Bronchial epithelial cell (primary cell): ENCODE results near the gene WDPCP. TPM values are rescaled to one million over a fixed set of nuclear protein-coding genes. Genes with fewer than 3 reads are reported as not detected.

Experiments used
- DNase-seq: peaks from one replicate; pipeline ENCODE4 v3.0.0-alpha.2; 2010; ENCODE audit warnings: low read depth
- FAIRE-seq: peaks from 2 replicates; lab custom pipeline; 2011; peaks lifted over from hg19 to GRCh38; lab: Jason Lieb, UNC
- H3K27me3 ChIP-seq: 2 replicates; pipeline ENCODE4 v1.5.1; 2011; ENCODE audit warnings: low read length; ENCODE audit not compliant: control insufficient read depth, insufficient read depth
- H3K36me3 ChIP-seq: 2 replicates; pipeline ENCODE4 v1.5.1; 2011; ENCODE audit warnings: low read length; ENCODE audit not compliant: control insufficient read depth, insufficient read depth
- H3K4me3 ChIP-seq: 2 replicates; pipeline ENCODE4 v1.5.1; 2011; ENCODE audit warnings: mild to moderate bottlenecking, low read depth, low read length, control low read depth
- total RNA-seq: library from RNA; depleted of rRNA; stranded (reverse); fragments of >200 nt; gene quantifications from 2 replicates; pipeline ENCODE4 v1.2.1, GENCODE V29; 2014
- TF ChIP-seq, protein P1 (sequence below): IDR thresholded peaks from 2 replicates; pipeline ENCODE4 v1.5.1; 2011; ENCODE audit warnings: mild to moderate bottlenecking, moderate library complexity, low read length, control low read depth, inconsistent platforms; ENCODE audit not compliant: insufficient read depth, severe bottlenecking

Gene WDPCP
- total RNA-seq, 1 donor from 2014 or later: 3.2 TPM

DNA sequence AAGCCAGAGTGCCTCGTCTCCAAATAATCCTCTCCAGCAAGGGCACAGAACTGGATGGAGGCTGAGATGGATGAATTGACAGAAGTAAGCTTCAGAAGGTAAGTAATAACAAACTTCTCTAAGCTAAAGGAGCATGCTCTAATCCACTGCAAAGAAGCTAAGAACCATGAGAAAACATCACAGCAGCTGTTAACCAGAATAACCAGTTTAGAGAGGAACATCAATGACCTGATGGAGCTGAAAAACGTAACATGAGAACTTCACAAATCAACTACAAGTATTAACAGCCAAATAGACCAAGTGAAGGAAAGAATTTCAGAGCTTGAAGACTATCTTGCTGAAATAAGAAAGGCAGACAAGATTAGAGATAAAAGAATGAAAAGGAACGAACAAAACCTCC is 32.3 kb downstream of the WDPCP start:
- FAIRE-seq: no peak
- TF ChIP-seq, protein P1, sequence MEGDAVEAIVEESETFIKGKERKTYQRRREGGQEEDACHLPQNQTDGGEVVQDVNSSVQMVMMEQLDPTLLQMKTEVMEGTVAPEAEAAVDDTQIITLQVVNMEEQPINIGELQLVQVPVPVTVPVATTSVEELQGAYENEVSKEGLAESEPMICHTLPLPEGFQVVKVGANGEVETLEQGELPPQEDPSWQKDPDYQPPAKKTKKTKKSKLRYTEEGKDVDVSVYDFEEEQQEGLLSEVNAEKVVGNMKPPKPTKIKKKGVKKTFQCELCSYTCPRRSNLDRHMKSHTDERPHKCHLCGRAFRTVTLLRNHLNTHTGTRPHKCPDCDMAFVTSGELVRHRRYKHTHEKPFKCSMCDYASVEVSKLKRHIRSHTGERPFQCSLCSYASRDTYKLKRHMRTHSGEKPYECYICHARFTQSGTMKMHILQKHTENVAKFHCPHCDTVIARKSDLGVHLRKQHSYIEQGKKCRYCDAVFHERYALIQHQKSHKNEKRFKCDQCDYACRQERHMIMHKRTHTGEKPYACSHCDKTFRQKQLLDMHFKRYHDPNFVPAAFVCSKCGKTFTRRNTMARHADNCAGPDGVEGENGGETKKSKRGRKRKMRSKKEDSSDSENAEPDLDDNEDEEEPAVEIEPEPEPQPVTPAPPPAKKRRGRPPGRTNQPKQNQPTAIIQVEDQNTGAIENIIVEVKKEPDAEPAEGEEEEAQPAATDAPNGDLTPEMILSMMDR: no peak
- H3K4me3 ChIP-seq: no peak overlapping the region

DNA sequence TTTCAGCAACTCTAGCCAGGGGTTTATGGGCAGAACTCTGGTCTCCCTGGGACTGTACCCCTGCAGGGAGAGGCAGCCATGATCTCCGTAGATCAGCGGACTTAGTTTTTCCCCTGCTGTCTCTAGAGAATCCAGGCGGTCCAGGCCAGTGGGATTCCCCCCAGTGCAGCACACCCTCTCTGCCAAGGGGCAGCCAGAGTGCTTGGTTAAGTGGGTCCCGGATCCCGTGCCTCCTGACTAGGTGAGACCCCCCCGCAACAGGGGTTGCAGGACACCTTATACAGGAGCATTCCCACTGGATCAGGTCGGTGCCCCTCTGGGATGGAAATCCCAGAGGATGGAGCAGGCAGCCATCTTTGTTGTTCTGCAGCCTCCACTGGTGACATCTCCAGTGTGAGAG is 33.0 kb downstream of the WDPCP start:
- no peaks in the 10 kb centered on the region for H3K36me3 ChIP-seq
- TF ChIP-seq, protein P1: no peak
- H3K4me3 ChIP-seq: no peak overlapping the region
- H3K27me3 ChIP-seq: no peaks in the 10 kb centered on the region
- FAIRE-seq (no peak), DNase-seq (no peak)

More for the DNA sequence above, 32.3 kb downstream of the WDPCP start:
- Histone ChIP-seq H3K27me3 (no peaks in the 10 kb centered on the region), H3K36me3 (no peaks in the 10 kb centered on the region)
- no peak for DNase-seq

DNA sequence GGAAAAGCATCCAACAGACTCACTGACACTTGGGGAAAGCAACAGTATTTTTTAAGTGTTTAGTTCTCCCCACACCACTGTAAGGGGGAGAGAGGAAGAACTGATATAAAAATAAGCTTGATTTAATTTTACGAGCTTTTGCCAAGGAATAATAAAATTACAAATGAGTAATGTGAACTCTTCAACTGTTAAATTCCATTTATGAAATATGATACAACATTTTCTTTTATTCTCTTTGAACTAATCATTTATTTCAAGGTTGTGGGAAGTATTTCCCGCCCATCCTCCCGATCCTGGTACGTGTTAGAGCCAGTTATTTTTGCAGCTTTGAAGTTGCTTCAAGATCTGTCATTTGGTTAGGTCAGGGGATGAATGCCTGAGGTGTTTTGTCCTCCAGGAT is 35.2 kb downstream of the WDPCP start:
- H3K27me3 ChIP-seq: no peaks in the 10 kb centered on the region
- H3K4me3 ChIP-seq: no peak overlapping the region
- DNase-seq: peak; percentile 5
- no peak for FAIRE-seq
- TF ChIP-seq, protein P1: no peak
- no peaks in the 10 kb centered on the region for H3K36me3 ChIP-seq

DNA sequence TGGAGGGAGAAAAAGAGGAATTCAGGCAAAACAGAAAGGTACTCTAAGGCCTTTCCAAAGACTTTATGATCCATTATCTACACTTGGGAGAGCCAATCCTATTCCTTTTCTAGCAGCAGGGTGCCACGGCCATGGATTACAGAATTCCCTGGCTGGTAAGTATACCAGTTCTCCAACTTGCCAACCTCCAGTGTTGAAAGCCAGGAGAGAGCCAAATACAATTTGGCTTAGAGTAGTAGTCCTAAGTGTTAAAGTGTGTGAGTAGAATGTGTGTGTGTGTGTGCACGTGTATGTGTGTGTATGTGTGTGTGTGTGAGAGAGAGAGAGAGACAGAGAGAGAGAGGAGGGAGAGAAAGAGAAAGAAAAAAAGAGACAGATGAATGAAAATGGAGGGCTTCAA is 43.3 kb downstream of the WDPCP start:
- FAIRE-seq: no peak
- DNase-seq: no peak

DNA sequence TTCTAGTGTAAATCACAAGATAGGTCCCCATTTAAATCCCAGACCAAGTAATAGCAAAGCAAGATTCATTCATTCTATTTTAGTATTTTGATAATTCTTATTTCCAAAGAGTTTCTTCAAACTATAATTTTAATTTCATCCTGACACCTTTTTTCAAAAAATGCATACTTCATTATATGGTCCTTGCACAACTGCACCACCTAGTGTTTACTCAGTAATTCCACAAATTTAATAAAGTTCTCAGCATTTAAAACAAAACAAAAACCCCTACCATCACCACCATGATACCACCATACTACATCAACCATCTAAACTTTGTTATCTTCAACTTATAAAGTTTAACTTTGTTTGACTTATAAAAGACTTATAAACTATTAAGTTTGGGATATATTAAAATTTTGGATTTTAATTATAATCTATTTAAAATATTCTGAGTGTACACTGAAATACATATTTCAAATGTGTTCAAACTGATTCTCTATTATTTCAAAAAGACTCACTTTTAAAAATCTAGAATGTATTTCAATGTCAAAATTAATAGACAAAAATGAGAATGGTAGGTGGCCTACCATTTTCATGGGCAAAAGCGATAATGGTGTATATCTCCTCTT is 44.2 kb downstream of the WDPCP start:
- TF ChIP-seq, protein P1: peak; percentile 24
- H3K4me3 ChIP-seq: no peak overlapping the region
- no peaks in the 10 kb centered on the region for H3K27me3 ChIP-seq
- H3K36me3 ChIP-seq: no peaks in the 10 kb centered on the region
- FAIRE-seq (no peak), DNase-seq (peak; percentile 30)

More for the DNA sequence above, 43.3 kb downstream of the WDPCP start:
- Histone ChIP-seq H3K27me3 (no peaks in the 10 kb centered on the region), H3K4me3 (no peak overlapping the region), H3K36me3 (no peaks in the 10 kb centered on the region)
- TF ChIP-seq, protein P1: no peak
